ENCODE measurements around the gene ERICH2.
"Not testable (repeated sequence)": the region's sequence is repeated elsewhere in the genome, so short reads cannot be mapped to it uniquely, and the experiment has no call there.

ERICH2 gene, protein sequence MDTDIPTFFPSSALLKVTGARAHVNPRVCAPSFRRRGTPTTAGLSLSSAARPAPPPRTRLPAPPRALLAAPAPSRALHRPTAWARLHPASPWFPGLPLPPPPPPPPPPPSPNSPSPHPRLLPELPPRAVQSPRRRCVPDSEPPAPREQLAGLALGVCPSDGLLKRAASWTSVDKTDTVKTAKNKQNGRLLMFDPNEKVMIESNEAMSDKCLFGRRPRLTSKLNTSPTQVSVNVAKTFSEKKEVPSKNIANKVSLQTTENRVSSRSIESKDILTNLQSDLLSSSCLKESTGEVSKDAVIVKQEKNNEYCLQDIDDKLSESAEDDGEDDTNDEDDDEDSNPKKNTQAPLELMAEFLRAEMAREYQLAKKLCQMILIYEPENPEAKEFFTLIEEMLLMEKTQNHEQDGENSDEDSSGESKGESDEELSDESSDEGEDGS

DNA sequence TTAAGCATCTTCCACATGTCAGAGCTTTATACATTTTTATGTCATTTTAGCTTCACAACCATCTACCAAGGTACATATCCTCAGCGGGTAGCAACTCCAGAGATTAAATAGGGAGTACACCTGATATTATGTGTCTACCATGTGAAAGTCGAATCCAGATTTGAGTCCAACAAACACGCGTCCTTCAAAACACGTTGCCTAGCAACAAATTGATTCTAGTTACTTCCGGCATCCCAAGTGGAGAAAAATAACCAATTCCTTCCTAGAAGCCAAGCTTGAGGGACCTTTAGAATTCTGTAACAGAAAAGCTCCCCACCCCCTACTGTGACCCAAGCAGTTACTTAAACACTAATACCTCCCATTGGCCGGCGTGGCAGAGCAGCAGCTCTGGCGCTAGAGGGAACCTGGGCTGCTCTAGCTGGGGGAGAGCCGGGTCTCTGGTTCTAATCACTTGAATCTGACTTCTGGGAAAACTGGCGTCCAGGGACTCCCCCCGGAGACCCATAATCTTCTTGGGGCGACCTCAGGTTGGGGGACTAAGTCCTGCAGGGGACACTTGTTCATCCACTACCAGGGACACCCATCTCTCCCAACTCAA is at the start of gene ERICH2:
ERICH2 (plus strand) TSS at position 371 of the 598 bp plus-strand sequence. CDS start 304 bp downstream, outside the sequence.
- peak in 1 of 2 experiments; percentile 45 for DNase-seq

DNA sequence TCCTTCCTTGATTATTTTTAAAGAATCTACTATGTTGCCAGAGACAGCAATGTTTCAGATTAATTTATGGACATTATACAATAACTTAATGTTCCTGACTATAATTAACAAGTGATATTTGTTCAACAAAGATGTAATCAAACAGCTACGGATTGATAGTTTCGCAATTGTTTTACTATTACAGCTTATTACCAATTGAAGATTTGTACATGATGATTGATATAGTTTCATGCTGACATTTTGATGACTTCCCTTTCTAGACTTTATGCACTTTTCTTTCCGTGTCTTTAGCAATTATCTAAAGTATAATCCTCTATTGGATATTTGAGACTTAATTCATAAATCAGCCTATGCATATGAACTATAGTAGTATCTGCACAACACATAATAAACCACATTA is 48.5 kb upstream of the ERICH2 start:
- DNase-seq: no peak

DNA sequence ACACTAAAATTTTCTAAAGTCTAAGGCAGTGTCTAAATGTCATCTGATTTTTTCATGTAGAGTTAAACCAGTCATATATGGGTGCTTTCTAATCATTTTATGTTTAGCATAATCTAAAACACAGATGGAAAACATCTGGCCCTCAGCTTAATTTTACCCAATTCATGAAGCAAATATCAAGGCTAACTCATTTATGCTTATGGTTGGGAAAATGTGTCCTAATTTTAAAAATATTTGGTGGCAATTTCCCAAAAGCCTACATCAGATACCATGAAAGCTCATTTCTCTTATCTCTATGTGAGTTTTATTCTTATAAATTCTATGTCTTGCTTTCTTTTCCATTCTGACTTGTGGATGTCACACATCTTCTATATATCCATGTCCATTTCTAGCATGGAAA is 47.9 kb upstream of the ERICH2 start:
- DNase-seq: no peak

DNA sequence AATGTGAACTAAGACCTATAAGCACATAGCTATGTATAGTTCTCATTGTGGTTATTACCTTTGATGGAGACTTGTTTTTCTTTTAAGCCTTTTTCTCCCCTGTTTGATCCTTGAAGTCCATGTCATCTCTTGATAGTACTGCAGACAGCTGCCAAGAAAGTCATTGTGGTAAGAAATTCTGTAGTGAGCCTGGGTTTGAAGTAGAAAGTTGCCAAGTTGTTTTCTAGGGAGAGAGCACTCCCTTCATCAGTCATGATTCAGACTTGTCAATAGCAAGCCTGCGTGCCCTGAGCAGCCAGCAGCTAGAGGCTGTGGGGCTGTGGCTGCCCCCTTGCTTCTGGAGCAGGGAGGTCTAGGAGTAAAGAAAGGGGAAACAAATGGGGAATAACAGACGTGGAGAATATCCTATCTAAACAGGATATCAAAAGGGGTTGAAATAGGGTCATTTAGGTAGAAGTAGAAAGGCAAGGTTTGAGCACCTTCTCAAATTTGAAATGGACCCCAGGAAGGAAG is 46.7 kb upstream of the ERICH2 start:
- DNase-seq: no peak

DNA sequence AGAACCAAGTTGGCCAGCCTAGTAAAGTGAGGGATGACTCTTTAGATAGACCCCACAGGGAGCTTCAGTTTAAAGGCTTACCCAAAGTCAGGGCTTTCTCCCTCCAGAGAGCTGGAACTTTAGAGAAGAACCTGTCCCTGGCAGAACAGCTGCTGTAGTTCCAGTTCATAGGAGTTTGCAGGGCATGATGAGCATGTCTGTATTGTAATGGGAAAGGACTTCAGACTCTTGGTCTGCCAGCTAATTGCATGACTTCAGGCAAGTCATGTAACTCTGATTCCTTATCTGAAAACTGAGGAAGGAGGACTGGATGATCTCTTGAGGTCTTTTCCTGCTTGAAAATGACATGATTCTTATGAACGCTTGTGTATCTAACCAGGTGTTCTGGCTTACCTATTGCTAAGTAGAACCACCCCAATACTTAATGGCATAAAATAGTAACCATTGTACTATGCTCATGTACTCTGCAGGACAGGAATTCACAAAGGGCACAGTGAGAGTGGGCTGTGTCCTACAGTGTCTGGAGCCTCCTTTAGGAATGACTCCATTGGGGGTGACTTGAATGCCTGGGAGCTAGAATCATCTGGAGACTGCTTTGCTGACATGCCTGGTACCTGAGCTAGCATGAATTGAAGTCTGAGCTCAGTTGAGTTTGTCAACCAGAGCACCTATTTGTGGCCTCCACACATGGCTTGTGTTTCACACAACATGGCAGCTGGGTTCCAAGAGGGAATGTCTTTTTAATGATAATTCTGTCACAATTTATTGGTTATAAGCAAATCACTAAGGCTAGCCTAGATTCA is 36.2 kb upstream of the ERICH2 start:
- no peak for DNase-seq

DNA sequence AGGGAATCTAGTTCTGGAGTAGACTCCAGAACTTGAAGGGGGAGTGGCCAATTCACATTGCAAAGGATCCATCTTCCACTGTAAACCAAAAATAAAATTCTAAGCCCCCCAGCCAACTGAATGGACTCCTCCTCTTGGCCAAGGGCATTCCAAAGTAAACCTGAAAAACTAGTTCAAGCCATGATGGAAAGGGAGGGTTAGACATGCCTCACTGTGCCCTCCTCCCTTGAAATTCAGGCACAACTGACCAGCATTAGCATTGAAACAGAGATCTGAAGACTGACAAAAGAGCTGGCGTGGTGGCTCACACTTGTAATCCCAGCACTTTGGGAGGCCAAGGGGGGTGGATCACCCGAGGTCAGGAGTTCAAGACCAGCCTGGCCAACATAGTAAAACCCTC is 35.6 kb upstream of the ERICH2 start:
- DNase-seq: not testable (repeated sequence)

DNA sequence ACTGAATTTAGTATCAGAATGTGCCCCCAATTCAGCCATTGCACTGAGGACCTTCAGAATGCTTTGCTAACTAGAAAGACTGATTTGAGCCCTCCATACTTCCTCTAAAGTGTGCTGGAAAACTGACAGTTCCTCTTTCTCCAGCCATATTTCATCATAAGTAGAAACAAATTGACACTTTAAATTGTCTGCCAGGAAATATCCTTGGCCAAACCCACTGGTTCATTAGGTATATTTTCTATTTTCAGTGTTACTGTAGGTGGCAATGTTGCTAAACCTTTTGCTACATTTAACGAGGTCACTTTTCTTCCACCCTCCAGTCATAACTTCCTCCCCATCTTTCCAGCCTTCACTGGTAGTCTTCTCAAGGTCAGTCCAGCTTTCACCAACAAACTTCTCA is 33.5 kb upstream of the ERICH2 start:
- no peak for DNase-seq

DNA sequence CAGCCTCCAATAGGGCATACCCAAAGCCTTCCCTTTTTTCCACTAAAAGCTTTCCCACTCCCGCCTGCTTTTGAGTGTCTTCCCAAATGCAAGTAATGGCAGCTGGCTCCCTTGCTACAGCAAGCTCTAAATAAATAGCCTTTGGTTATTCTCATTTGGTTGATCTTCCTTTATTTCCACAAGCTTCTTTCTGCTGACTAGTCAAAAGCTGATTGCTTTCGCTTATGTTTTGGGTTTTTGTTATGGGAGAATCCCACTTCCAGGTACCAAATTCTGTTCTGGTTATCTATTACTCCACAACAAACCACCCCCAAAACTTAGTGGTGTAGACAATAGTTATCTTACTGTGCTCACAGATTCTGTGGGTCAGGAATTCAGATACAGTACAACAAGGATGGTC is 32.8 kb upstream of the ERICH2 start:
- no peak for DNase-seq

DNA sequence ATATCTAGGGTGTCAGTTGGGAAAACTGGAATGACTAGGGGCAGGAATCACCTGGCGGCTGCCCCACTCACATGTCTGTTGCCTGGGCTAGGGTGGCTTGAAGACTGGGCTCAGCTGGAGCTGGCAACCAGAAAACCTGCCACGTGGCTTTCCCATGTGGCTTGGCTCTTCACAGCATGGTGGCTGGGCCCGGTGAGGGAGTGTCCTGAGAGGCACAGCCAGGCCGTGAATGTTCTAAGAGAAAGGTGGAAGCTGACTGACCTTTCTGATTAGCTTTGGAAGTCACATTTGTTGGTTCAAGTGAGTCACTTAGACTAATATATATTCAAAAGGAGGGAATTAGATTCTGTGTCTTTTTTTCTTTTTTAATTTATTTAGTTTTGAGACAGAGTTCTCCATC is 32.4 kb upstream of the ERICH2 start:
- no peak for DNase-seq

DNA sequence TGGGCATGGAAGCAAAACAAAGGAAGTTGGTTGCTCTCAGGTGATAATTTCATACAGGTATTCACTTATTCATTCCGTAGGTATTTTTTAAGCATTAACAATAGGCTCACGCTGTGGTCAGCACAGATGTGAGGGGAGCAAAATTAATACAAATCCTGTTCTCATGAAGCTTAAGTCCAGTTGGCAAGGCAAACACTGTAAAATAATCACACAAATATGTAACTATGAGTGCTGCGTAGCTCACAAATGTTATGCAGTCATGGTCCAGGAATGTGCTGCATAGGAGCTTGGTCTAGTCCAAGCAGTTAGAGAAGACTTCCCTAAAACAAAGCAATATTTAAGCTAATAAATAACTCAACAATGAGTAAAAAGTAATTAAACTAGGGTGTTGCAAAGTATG is 31.1 kb upstream of the ERICH2 start:
- DNase-seq: no peak

DNA sequence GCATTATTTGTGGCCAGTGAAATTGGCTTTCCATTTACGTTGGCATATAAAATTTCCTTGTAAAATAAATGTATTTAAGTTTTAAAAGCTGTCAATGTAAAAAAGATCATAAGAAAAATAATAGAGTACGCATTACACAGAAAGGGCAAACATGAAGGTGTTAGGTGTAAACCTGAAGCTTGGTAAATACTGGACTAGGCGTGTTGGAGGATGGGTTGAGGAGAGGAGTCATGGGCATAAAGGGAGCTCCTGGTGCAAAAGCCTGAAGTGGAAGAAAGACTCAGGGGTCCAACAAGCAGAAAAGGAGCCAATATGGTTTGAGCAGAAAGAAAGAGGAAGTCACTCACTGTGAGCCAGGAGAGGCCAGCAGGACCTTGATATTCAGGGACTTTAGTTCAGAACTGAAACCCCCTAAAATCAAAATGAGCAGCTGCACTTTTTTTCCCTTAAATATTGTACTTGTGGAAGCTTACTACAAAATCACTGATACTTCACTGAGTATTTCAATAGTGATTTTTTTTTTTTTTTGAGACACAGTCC is 30.6 kb upstream of the ERICH2 start:
- no peak for DNase-seq

DNA sequence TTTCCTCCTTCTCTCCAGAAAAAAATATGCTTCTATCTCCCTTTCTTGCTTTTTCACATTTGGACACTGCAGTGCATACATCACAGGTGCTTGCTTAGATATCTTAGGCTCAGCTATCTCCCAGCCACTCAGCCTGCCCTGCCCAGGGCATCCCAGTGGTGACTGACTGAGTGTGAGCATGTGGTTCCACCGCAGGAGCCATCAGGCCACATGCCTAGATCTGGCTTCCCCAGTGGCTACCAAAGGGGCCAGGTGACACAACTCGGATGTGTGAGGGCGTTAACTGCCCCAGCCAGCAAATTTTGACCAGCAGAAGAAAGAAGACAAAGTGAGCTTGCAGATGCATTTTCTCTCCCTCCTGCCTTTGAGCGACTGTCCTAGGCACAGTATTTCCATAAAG is 29.5 kb upstream of the ERICH2 start:
- DNase-seq: no peak

DNA sequence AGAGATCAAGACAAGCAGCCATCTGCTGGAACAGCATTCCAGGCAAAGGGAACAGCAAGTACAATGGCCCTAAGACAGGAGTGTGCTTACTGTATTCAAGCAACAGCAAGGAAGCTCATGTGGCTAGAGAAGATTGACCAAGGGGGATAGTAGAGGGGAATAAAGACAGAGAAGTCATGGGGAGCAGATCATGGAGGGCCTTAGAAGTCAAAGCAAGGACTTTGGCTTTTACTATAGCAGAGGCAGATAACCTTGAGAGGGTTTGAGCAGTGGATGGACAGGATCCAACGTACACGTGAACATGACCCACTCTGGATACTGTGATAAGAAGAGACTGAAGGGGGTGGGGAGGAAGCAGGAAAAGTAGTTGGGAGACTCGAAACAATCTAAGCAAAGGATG is 28.2 kb upstream of the ERICH2 start:
- DNase-seq: no peak

DNA sequence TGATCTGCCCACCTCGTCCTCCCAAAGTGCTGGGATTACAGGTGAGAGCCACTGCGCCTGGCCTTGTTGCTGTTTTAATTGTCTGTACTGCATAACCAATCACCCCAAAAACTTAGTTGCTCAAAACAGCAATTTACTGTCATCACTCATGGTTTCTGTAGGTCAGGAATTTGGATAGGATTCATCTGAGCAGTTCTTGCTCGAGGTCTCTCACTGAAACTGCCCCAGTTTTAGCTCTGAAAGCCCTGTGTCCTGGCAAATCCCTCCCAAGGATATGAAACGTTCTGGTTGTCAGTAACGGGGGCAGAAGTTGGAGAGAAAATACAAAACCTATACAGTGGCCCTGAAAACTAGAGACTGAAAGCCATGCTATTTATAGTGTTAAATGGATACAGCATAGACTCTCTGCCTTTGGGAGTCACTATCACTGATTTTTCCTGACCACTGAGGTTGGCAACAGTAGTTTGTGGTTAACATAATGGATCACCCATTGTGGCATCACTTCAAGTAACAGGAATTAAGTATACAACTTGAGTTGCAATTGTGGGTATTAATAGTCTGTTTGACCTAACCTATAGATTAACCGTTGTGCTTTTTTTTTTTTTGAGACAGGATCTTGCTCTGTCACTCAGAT is 27.2 kb upstream of the ERICH2 start:
- DNase-seq: no peak

DNA sequence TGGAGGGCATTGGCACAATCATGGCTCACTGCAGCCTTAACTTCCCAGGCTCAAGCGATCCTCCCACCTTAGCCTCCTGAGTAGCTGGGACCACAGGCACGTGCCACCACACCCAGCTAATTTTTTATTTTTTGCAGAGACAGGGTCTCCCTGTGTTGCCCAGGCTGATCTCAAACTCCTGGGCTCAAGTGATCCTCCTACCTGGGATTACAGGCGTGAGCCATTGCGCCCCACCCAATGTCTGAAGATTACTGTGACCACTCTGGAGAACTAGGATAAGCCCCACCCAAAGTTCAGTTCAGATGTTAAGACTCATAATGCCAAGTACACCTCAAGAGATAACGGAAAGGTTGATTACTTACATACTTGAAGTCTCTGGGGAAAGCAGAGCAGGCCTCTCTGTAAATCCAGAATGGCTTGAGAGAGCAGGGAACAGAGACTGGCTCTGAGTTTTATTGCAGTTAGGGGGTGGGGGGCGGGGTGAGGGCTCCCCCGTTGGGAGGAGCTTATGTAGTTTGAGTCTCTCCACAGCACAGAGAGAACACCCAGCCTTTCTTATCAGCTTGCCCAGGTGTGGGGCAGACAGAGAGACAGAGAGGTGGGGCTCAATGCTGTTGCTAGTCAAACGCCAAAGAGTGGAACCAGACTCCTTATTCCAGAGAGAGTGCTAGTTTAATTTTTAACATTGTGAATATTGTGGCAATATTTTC is 26.5 kb upstream of the ERICH2 start:
- no peak for DNase-seq

DNA sequence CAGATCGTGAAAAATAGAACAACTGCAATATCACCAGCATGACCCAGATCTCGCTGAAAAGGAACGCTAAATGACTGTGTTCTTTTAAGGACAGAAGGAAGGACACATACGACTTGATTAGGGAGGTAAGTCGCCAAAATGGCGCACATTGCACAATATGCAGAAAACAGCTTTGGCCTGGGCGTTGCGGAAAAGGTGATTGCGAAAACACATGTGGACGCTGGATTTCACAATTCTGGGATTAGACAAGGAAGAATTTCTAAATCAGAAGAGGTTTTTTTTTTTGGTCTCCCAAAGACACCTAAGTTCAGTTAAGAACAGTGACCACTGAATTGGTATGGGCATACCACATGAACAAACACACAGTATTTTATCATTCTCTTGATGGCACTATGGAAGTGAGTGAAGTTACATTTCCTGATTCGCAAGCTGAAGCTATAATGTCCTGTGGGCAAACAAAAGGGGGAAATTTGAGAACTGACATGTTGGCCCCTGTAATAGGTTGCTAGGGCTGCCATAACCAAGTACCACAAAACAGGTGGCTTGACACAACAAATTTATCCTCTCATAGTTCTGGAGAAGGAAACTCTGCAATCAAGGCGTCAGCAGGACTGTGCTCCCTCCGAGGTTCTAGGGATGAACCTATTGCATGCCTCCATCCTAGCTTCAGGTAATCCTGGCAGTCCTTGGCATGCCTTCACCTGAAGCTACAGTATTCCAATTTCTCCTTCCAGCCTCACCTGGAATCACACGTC is 25.8 kb upstream of the ERICH2 start:
- no peak for DNase-seq

DNA sequence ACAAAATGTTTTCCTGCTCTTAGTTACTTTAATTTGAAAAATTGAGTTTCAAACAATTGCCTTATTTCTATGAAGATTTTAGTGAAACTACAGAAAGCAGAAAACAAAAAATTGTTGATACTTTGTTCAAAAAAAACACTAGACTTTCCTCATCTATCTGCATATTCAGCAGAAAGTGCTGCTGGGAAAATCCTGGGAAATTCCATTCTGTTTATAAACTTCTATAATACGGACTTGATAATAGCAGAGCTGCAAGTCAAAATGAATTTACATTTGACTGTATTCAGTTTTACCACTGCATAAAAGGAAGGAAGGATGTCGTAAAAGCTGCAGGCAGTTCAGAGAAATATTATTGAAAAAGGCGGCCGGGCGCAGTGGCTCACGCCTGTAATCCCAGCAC is 24.9 kb upstream of the ERICH2 start:
- no peak for DNase-seq

DNA sequence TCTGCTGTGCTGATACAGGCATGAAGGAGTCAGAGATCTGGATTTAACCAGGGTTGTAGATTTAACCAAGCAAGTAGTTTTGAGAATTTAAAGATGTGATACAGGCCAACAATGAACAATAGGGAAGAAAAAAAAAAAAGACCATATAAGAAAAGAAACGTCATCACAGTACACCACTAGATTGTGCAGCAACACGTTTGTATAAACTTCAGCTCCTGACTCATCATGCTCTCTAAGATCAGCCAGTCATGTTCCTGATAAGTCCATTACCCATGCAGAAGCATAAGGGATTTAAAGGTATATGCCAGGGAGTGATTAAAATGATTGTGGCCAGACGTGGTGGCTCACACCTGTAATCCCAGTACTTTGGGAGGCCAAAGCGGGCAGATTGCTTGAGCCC is 22.3 kb upstream of the ERICH2 start:
- no peak for DNase-seq

DNA sequence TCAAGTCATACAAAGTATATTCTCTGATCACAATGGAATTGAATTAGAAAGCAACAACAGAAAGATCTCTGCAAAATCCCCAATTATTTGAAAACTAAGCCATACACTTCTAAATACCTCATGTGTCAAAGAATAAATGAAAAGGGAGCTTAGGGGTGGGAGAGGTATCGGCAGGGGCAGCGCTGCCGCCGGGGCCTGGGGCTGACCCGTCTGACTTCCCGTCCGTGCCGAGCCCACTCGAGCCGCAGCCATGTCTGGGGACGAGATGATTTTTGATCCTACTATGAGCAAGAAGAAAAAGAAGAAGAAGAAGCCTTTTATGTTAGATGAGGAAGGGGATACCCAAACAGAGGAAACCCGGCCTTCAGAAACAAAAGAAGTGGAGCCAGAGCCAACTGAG is 18.6 kb upstream of the ERICH2 start:
- not testable (repeated sequence) for DNase-seq

DNA sequence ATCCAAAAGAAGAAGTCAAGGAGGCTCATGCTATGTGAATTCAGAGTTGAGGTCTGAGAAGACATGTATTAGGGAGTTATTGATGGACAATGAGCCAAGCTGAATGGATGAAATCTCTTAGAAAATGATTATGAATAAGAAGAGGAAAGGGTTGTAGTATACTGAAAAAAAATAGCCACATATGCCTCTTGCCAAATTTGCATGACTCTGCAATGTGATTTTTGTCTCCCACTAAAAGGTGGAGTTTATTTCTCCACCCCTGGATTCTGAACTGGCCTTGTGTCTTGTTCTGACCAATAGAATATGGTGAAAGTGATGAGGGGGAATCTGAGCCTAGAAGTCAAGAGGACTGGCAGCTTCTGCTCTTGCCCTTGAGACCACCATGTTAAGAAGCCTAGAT is 8.6 kb upstream of the ERICH2 start:
- DNase-seq: no peak

DNA sequence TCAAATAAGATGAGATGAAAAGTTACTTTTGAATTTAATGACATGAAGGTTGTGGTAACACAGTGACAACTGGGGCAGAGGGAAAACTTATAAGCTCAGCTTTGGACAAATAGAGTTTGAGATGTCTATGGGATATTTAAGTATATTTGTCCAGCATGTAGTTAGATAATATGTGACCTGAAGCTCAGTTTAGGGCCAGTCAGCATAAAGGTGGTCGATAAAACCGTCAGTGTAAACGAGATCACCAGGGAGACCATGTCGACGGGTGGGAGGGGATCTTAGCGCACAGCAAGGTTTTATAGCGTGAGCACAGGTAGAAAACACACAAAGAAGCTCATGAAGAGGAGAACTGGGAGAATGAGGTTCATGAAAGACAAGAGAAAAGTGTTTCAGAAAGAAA is 7.4 kb upstream of the ERICH2 start:
- no peak for DNase-seq

Measured in NCI-H1930 (cell line).